Trophoblast cell (in vitro differentiated cells and primary cell): ENCODE data around the gene SLC1A3.

ENCODE experiments used
- DNase-seq, 2 donors: peaks; one replicate each; pipeline ENCODE4 v3.0.0-alpha.2; 2016
- H2AFZ ChIP-seq: 2 replicates; pipeline ENCODE4 v1.6.1; 2013; ENCODE audit warnings: low read length, moderate library complexity, mild to moderate bottlenecking; ENCODE audit not compliant: insufficient read depth, poor library complexity
- H2AK5ac ChIP-seq: 2 replicates; pipeline ENCODE4 v1.6.1; 2013; ENCODE audit warnings: mild to moderate bottlenecking, low read length
- H2BK120ac ChIP-seq: 2 replicates; pipeline ENCODE4 v1.6.1; 2013; ENCODE audit warnings: low read length, mild to moderate bottlenecking, moderate library complexity; ENCODE audit not compliant: insufficient read depth, poor library complexity
- H2BK12ac ChIP-seq: 2 replicates; pipeline ENCODE4 v1.6.1; 2013; ENCODE audit warnings: mild to moderate bottlenecking, low read length, moderate library complexity
- H2BK5ac ChIP-seq: 2 replicates; pipeline ENCODE4 v1.6.1; 2013; ENCODE audit warnings: low read length, low read depth, moderate library complexity, mild to moderate bottlenecking; ENCODE audit not compliant: poor library complexity
- H3K14ac ChIP-seq: 2 replicates; pipeline ENCODE4 v1.6.1; 2013; ENCODE audit warnings: mild to moderate bottlenecking, low read length
- H3K18ac ChIP-seq: 2 replicates; pipeline ENCODE4 v1.6.1; 2013; ENCODE audit warnings: mild to moderate bottlenecking, low read length
- H3K23ac ChIP-seq: 2 replicates; pipeline ENCODE4 v1.6.1; 2013; ENCODE audit warnings: low read length
- H3K27ac ChIP-seq: 2 replicates; pipeline ENCODE4 v1.5.1; 2013; ENCODE audit warnings: low read depth, mild to moderate bottlenecking, inconsistent platforms, low read length, moderate library complexity
- H3K27me3 ChIP-seq: 2 replicates; pipeline ENCODE4 v1.6.1; 2013; ENCODE audit warnings: inconsistent platforms, mild to moderate bottlenecking, low read length, moderate library complexity; ENCODE audit not compliant: insufficient read depth
- H3K36me3 ChIP-seq, 2 experiments: 1 replicate in 1 of 2; 2 replicates in 1 of 2; pipeline ENCODE4 v1.6.1; 2013; ENCODE audit warnings: low read length in 2 of 2, mild to moderate bottlenecking in 2 of 2, moderate library complexity in 1 of 2; ENCODE audit not compliant: insufficient read depth in 2 of 2, control insufficient read depth in 1 of 2
- H3K4ac ChIP-seq: 2 replicates; pipeline ENCODE4 v1.6.1; 2013; ENCODE audit warnings: low read depth, mild to moderate bottlenecking, low read length, moderate library complexity
- H3K4me1 ChIP-seq, 2 experiments: 1 replicate in 1 of 2; 2 replicates in 1 of 2; pipeline ENCODE4 v1.6.1; 2013; ENCODE audit warnings: low read length in 2 of 2, mild to moderate bottlenecking in 2 of 2, moderate library complexity in 1 of 2; ENCODE audit not compliant: insufficient read depth in 2 of 2, control insufficient read depth in 1 of 2
- H3K4me2 ChIP-seq: 2 replicates; pipeline ENCODE4 v1.6.1; 2013; ENCODE audit warnings: inconsistent platforms, mild to moderate bottlenecking, low read length, moderate library complexity
- H3K4me3 ChIP-seq: 2 replicates; pipeline ENCODE4 v1.5.1; 2013; ENCODE audit warnings: mild to moderate bottlenecking, low read depth, low read length, inconsistent platforms
- H3K79me1 ChIP-seq: one replicate; pipeline ENCODE4 v1.6.1; 2013; ENCODE audit warnings: low read length
- H3K79me2 ChIP-seq: 2 replicates; pipeline ENCODE4 v1.6.1; 2013; ENCODE audit warnings: low read length, mild to moderate bottlenecking; ENCODE audit not compliant: control insufficient read depth, insufficient read depth, poor library complexity
- H3K9ac ChIP-seq: 2 replicates; pipeline ENCODE4 v1.6.1; 2013; ENCODE audit warnings: mild to moderate bottlenecking, low read length
- H3K9me3 ChIP-seq: 2 replicates; pipeline ENCODE4 v1.6.1; 2013; ENCODE audit warnings: low read depth, mild to moderate bottlenecking, control low read depth, inconsistent platforms, low read length; ENCODE audit not compliant: insufficient read depth
- H4K12ac ChIP-seq: 2 replicates; pipeline ENCODE4 v1.6.1; 2013; ENCODE audit warnings: low read depth, mild to moderate bottlenecking, low read length, moderate library complexity
- H4K8ac ChIP-seq: 2 replicates; pipeline ENCODE4 v1.6.1; 2013; ENCODE audit warnings: low read depth, mild to moderate bottlenecking, low read length, moderate library complexity
- H4K91ac ChIP-seq: one replicate; pipeline ENCODE4 v1.6.1; 2013; ENCODE audit warnings: low read depth, mild to moderate bottlenecking, low read length, moderate library complexity
- WGBS: extraction: QIAGEN DNeasy Blood & Tissue Kit; methylation state at CpG from one replicate; pipeline ENCODE4 v1.1.7; 2013; ENCODE audit warnings: missing lambda C conversion rate; ENCODE audit not compliant: insufficient read length, insufficient coverage; ENCODE audit errors: extremely low coverage; 5-methylcytosine and 5-hydroxymethylcytosine counted together

Gene SLC1A3

GRCh38 chr5:36619012-36619635 lies 12.7 kb downstream of the SLC1A3 start:
- H3K23ac ChIP-seq, result no peak overlapping the region
- H2BK120ac ChIP-seq, result peak overlapping the region; percentile 46
- H2BK5ac ChIP-seq, result no peak overlapping the region
- peak overlapping the region; percentile 74 for H2BK12ac ChIP-seq
- peaks cover under 1 to 3% of the 10 kb centered on the region in 2 experiments for H3K36me3 ChIP-seq
- peak overlapping the region; percentile 34 for H3K4me2 ChIP-seq
- DNase-seq, result peak in 1 of 2 donors; percentile 20
- H3K79me1 ChIP-seq, result peaks cover 15% of the 10 kb centered on the region
- H3K18ac ChIP-seq, result peak overlapping the region; percentile 52
- peaks cover 1% of the 10 kb centered on the region for H3K79me2 ChIP-seq
- no peak overlapping the region for H3K4me3 ChIP-seq
- peak overlapping the region; percentile 58 for H4K91ac ChIP-seq
- no peak overlapping the region for H2AFZ ChIP-seq
- peak overlapping the region; percentile 85 for H3K27ac ChIP-seq
- H3K4ac ChIP-seq, result peak overlapping the region; percentile 75
- H3K4me1 ChIP-seq, result peaks cover 11 to 25% of the 10 kb centered on the region in 2 experiments
- peak overlapping the region; percentile 51 for H4K8ac ChIP-seq
- no peak overlapping the region for H3K9ac ChIP-seq
- H4K12ac ChIP-seq, result peak overlapping the region; percentile 51
- H2AK5ac ChIP-seq, result no peak overlapping the region
- WGBS, result no CpG with 5 or more reads among the region's 8 CpGs
- no peaks in the 10 kb centered on the region for H3K27me3 ChIP-seq
- H3K9me3 ChIP-seq, result no peaks in the 10 kb centered on the region
- H3K14ac ChIP-seq, result no peak overlapping the region

- Histone ChIP-seq H3K79me1 (peaks cover 7% of the 10 kb centered on the region), H3K27ac (no peak overlapping the region), H4K12ac (no peak overlapping the region), H3K36me3 (peaks cover 2 to 6% of the 10 kb centered on the region in 2 experiments), H2AFZ (no peak overlapping the region), H3K4me3 (no peak overlapping the region), H3K14ac (no peak overlapping the region), H3K27me3 (no peaks in the 10 kb centered on the region), H4K91ac (no peak overlapping the region), H4K8ac (no peak overlapping the region), H3K4me1 (peaks cover 6 to 13% of the 10 kb centered on the region in 2 experiments), H3K18ac (no peak overlapping the region), H3K9me3 (peaks cover 2% of the 10 kb centered on the region), H3K79me2 (peaks cover 1% of the 10 kb centered on the region), H2AK5ac (no peak overlapping the region), H3K4me2 (no peak overlapping the region), H3K9ac (no peak overlapping the region), H2BK120ac (no peak overlapping the region), H2BK5ac (no peak overlapping the region), H3K4ac (no peak overlapping the region), H3K23ac (no peak overlapping the region), H2BK12ac (no peak overlapping the region)
- no peak for DNase-seq
- no CpG with 5 or more reads among the region's 6 CpGs for WGBS
These were observed 15.6 kb downstream of the SLC1A3 start for GRCh38 chr5:36621985-36622384.

GRCh38 chr5:36623832-36624231 lies 17.4 kb downstream of the SLC1A3 start:
- Histone ChIP-seq H4K91ac (no peak overlapping the region), H3K79me1 (peaks cover 5% of the 10 kb centered on the region), H3K14ac (no peak overlapping the region), H2AFZ (no peak overlapping the region), H3K9me3 (peaks cover 2% of the 10 kb centered on the region), H3K4me1 (peaks cover 5 to 9% of the 10 kb centered on the region in 2 experiments), H4K12ac (no peak overlapping the region), H3K23ac (no peak overlapping the region), H3K4me3 (no peak overlapping the region), H4K8ac (no peak overlapping the region), H3K36me3 (peaks cover 2 to 6% of the 10 kb centered on the region in 2 experiments), H3K4ac (no peak overlapping the region), H3K79me2 (peaks cover 1% of the 10 kb centered on the region), H3K27me3 (no peaks in the 10 kb centered on the region), H3K27ac (no peak overlapping the region), H2BK12ac (no peak overlapping the region), H2BK5ac (no peak overlapping the region), H2BK120ac (no peak overlapping the region), H2AK5ac (no peak overlapping the region), H3K4me2 (no peak overlapping the region), H3K18ac (no peak overlapping the region), H3K9ac (no peak overlapping the region)
- no peak for DNase-seq
- no CpG with 5 or more reads among the region's 9 CpGs for WGBS

- Histone ChIP-seq H3K4ac (no peak overlapping the region), H3K79me2 (peaks cover 1% of the 10 kb centered on the region), H4K8ac (no peak overlapping the region), H3K4me1 (peaks cover 1 to 4% of the 10 kb centered on the region in 2 experiments), H2AFZ (no peak overlapping the region), H3K4me3 (no peak overlapping the region), H2AK5ac (no peak overlapping the region), H4K12ac (no peak overlapping the region), H3K27ac (no peak overlapping the region), H4K91ac (no peak overlapping the region), H3K79me1 (peaks cover 3% of the 10 kb centered on the region), H3K9me3 (peaks cover 2% of the 10 kb centered on the region), H3K36me3 (peaks cover 2 to 5% of the 10 kb centered on the region in 2 experiments), H2BK12ac (no peak overlapping the region), H3K27me3 (no peaks in the 10 kb centered on the region), H3K4me2 (no peak overlapping the region), H3K18ac (no peak overlapping the region), H3K9ac (no peak overlapping the region), H3K23ac (no peak overlapping the region), H2BK120ac (no peak overlapping the region), H3K14ac (no peak overlapping the region), H2BK5ac (no peak overlapping the region)
- no CpG with 5 or more reads among the region's 8 CpGs for WGBS
- no peak for DNase-seq
These were observed 17.9 kb downstream of the SLC1A3 start for GRCh38 chr5:36624277-36624676.
